ENCODE results near the gene ZC2HC1C. TPM values are rescaled to one million over a fixed set of nuclear protein-coding genes. Genes with fewer than 3 reads are reported as not detected.

ZC2HC1C gene
- polyA plus RNA-seq, 2 of the 4 experiments (the other 2 are of a cell fraction): 2.7 to 3.9 TPM

DNA sequence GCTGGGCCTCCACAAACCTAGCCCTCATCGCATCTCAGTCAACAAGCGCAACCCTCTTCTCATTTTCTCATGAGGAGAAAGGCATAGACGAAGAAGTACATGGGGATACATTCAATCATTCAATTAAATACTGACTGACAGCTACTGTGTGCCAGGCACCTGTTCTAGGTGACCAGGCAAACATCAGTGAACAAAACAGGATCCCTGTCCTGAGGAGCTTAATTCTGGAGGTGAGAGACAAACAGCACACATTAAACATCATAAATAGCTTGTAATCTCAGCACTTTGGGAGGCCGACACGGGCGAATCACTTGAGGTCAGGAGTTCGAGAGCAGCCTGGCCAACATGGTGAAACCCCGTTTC lies 5.3 kb upstream of the ZC2HC1C start:
- Histone ChIP-seq H3K9me3 (no peaks in the 10 kb centered on the region), H3K27ac (peak overlapping the region in 1 of 2 experiments; percentile 87; a peak in 4 of 6 replicates), H3K4me2 (peak overlapping the region; percentile 91), H3K4me3 (peak overlapping the region; percentile 55), H3K4me1 (peaks cover 19% of the 10 kb centered on the region; the same call in 2 of the 3 replicates)
- FAIRE-seq: no peak
- ChIA-PET CTCF (interaction anchor here (1.2 to 11.4 kb wide), 6 partner anchors 22 to 240 kb away, joined by 3 to 85 read pairs (median 4); no protein-coding TSS in a partner anchor), POLR2A (interaction anchor here (0.5 to 1.1 kb wide), 4 partner anchors 9 to 133 kb away, joined by 3 to 7 read pairs (median 4); partner anchors contain the start of gene MLH3)
- peak; percentile 24 to 28; a peak in 5 of 6 replicates for ATAC-seq
- 62% methylated on average over 8 of the region's 8 CpGs for WGBS (ENCODE audit: missing lambda C conversion rate)
- TF ChIP-seq CHD2 (IDR thresholded peaks at IDR 0.05; ENCODE audit: low read length, partially characterized antibody): no peak
- no peak for TF ChIP-seq FOSB (CRISPR knock-in tag; IDR thresholded peaks at IDR 0.05)
- TF ChIP-seq KDM5A (IDR thresholded peaks at IDR 0.05): no peak
- TF ChIP-seq TP53 (CRISPR knock-in tag; IDR thresholded peaks at IDR 0.05): no peak
- no peak for TF ChIP-seq HOXB5 (CRISPR knock-in tag; IDR thresholded peaks at IDR 0.05)
- TF ChIP-seq, protein P1, sequence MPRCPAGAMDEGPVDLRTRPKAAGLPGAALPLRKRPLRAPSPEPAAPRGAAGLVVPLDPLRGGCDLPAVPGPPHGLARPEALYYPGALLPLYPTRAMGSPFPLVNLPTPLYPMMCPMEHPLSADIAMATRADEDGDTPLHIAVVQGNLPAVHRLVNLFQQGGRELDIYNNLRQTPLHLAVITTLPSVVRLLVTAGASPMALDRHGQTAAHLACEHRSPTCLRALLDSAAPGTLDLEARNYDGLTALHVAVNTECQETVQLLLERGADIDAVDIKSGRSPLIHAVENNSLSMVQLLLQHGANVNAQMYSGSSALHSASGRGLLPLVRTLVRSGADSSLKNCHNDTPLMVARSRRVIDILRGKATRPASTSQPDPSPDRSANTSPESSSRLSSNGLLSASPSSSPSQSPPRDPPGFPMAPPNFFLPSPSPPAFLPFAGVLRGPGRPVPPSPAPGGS (IDR thresholded peaks at IDR 0.05): no peak
- TF ChIP-seq, protein P2, sequence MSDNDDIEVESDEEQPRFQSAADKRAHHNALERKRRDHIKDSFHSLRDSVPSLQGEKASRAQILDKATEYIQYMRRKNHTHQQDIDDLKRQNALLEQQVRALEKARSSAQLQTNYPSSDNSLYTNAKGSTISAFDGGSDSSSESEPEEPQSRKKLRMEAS (IDR thresholded peaks at IDR 0.05): no peak
- TF ChIP-seq HOXA7 (CRISPR knock-in tag; IDR thresholded peaks at IDR 0.05): no peak
- no peak for DNase-seq (ENCODE audit: low read depth in 1 of 2, low spot score in 1 of 2)

DNA sequence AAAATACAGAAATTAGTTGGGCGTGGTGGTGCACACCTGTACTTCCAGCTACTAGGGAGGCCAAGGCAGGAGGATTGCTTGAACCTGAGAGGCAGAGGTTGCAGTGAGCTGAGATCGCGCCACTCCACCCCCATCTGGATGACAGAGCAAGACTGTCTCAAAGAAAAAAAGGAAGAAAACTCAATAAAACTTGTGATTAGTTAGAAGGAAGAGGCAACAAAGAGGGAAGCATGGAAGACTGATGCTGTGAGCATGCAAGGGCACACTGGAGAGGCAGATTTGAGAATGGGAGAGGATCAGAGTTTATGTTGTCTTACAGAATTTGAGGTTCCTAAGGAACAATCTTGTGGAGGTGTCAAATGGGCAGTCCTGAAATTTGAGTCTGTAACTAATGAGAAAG lies 2.8 kb upstream of the ZC2HC1C start:
- TF ChIP-seq, protein P2 (IDR thresholded peaks at IDR 0.05): no peak
- TF ChIP-seq MAFK (IDR thresholded peaks at IDR 0.05; ENCODE audit: partially characterized antibody) (no peak), RARB (CRISPR knock-in tag; IDR thresholded peaks at IDR 0.05) (no peak)
- 95% methylated on average over 3 of the region's 3 CpGs for WGBS (ENCODE audit: missing lambda C conversion rate)
- ATAC-seq: no peak
- ChIA-PET POLR2A (no interaction called here), CTCF (interaction anchor here (0.7 to 11.4 kb wide), 3 partner anchors 20 to 120 kb away, joined by 3 to 85 read pairs (median 21); no protein-coding TSS in a partner anchor)
- peak overlapping the region; percentile 92; the same call in 1 of the 3 replicates for H3K4me2 ChIP-seq
- no peak for DNase-seq (ENCODE audit: low read depth in 1 of 2, low spot score in 1 of 2)
- no peak for FAIRE-seq
- no peak overlapping the region for H3K4me3 ChIP-seq
- no peaks in the 10 kb centered on the region for H3K9me3 ChIP-seq
- H3K4me1 ChIP-seq: peaks cover 24% of the 10 kb centered on the region
- H3K27ac ChIP-seq: no peak overlapping the region

DNA sequence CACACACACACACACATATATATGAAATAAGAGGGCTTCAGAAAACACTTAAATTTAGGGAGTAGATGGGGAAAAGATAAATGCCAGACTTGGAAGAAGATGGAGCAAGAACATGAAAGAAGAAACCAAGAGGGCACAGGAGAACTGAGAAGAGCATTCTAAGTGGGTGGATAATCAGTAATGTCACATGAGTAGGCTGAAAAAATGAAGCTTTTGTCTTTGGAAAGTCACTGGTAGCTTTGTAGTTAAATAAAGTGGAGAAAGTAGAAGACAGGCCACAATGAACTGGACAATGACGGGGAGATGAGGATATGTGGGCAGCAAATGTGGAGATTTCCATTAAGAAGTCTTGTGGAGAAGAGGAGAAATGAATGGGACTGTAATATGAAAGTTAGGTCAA lies 2.2 kb upstream of the ZC2HC1C start:
- no peak overlapping the region for H3K4me3 ChIP-seq
- FAIRE-seq (no peak), DNase-seq (ENCODE audit: low read depth in 1 of 2, low spot score in 1 of 2) (no peak), ATAC-seq (no peak)
- WGBS (ENCODE audit: missing lambda C conversion rate): 91% methylated on average over 1 of the region's 1 CpG
- H3K27ac ChIP-seq: peak overlapping the region in 1 of 2 experiments; percentile 95; a peak in 3 of 6 replicates
- peak overlapping the region; percentile 92 for H3K4me2 ChIP-seq
- ChIA-PET POLR2A (interaction anchor here (0.6 kb wide), 1 partner anchor 15 kb away, joined by 3 read pairs; no protein-coding TSS in a partner anchor), CTCF (interaction anchor here (0.7 to 11.4 kb wide), 2 partner anchors 19 to 33 kb away, joined by 3 to 85 read pairs; no protein-coding TSS in a partner anchor)
- TF ChIP-seq, protein P3, sequence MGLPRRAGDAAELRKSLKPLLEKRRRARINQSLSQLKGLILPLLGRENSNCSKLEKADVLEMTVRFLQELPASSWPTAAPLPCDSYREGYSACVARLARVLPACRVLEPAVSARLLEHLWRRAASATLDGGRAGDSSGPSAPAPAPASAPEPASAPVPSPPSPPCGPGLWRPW (IDR thresholded peaks at IDR 0.05): no peak
- TF ChIP-seq, protein P1 (IDR thresholded peaks at IDR 0.05): no peak
- TF ChIP-seq HOXA7 (CRISPR knock-in tag; IDR thresholded peaks at IDR 0.05) (no peak), ZNF302 (CRISPR knock-in tag; IDR thresholded peaks at IDR 0.05) (no peak), PHF8 (IDR thresholded peaks at IDR 0.05; ENCODE audit: borderline replicate concordance, low read depth) (no peak), CBX2 (IDR thresholded peaks at IDR 0.05; ENCODE audit: borderline replicate concordance, low read depth) (no peak), CEBPB (IDR thresholded peaks at IDR 0.05) (no peak), SREBF2 (IDR thresholded peaks at IDR 0.05) (no peak), RFX5 (IDR thresholded peaks at IDR 0.05) (no peak), ZFP36 (IDR thresholded peaks at IDR 0.05; ENCODE audit: borderline replicate concordance, partially characterized antibody) (no peak)
- H3K9me3 ChIP-seq: no peaks in the 10 kb centered on the region
- H3K4me1 ChIP-seq: peaks cover 24% of the 10 kb centered on the region
